HG02885 (cell line): ENCODE results near the gene HILPDA.
A peak's percentile ranks its signal among the peaks of the same experiment; 100 is the strongest.
"Not testable (repeated sequence)": the region's sequence is repeated elsewhere in the genome, so short reads cannot be mapped to it uniquely, and the experiment has no call there.

Experiments used
- ATAC-seq: cut with Tn5 transposase; IDR thresholded peaks from one replicate; pipeline ENCODE4 v1.9.1; 2021; ENCODE audit warnings: mild to moderate bottlenecking; ENCODE audit not compliant: unreplicated experiment, poor library complexity

HILPDA gene

DNA sequence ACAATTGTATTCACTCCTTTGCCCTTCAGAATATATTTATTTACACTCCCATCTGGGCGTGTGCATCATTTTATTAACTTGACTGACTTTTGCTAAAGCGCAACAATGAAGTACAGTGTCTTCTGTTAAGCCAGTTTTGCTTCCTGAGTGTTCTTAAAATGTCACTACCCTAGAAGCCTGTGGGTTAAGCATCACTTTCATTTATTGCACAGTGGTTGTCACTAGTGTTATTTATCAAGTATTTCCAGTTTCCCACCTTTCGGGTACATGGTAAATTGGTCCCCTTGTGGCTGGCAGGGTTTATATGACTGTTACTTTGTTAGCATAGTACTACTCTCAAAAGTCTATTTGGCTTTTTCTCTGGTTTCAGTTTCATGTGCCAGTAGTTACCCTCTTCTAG is 3.3 kb downstream of the HILPDA start:
- ATAC-seq = peak; percentile 12

DNA sequence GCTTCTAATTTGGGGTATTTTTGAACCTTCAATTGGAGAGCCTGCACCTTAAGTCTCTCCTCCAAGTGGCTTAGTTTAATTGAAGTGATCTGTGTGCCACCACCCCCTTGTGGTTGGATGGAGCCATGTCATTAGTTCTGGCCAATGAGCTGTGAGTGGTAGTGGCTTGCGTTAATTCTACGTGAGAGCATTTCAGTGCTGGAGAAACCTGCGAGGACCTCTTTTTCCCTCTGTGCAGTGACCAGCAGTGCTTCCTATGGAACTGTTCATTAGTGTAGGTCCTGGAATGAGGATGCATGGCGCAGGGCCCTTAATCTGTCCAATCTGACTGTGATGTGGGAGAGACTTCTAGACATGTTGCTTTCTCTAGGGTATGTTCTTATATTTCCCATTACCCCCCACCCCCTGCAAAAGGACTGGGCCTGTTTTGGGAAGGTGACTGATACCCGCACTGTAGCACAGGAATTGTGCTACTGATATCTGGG is 3.8 kb downstream of the HILPDA start:
- peak; percentile 33 for ATAC-seq

DNA sequence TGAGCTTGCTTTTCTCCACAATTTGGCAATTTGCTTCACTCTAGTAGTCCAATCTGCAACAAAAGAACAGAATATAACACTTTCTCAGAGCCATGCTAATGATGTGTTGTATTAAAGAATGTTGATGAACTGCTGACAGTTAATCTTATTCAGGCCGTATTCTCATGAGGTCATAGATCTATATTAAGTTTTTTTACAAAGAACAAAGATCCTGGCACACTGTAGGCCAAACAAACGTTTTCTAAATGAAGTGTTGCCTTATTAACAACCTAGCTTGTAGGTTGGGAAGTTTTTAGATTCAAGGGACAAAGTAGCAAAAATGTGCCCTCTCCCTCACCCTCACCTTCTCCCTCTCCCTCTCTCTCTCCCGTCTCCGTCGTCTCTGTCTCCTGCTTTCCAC is 6.8 kb downstream of the HILPDA start:
- ATAC-seq = no peak

DNA sequence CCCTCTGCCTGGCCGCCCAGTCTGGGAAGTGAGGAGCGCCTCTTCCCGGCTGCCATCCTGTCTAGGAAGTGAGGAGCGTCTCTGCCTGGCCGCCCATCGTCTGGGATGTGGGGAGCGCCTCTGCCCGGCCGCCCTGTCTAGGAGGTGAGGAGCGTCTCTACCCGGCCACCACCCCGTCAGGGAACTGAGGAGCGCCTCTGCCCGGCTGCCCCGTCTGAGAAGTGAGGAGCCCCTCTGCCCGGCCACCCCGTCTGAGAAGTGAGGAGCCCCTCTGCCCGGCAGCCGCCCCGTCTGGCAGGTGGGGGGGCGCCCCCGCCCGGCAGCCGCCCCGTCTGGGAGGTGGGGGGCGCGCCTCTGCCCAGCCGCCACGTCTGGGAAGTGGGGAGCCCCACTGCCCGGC is 7.7 kb downstream of the HILPDA start:
- ATAC-seq = not testable (repeated sequence)

DNA sequence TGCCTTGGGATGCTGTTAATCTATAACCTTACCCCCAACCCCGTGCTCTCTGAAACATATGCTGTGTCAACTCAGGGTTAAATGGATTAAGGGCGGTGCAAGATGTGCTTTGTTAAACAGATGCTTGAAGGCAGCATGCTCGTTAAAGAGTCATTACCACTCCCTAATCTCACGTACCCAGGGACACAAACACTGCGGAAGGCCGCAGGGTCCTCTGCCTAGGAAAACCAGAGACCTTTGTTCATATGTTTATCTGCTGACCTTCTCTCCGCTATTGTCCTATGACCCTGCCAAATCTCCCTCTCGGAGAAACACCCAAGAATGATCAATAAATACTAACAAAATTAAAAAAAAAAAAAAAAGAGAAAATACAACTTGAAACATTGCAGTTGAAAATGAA is 8.3 kb downstream of the HILPDA start:
- ATAC-seq = not testable (repeated sequence)

DNA sequence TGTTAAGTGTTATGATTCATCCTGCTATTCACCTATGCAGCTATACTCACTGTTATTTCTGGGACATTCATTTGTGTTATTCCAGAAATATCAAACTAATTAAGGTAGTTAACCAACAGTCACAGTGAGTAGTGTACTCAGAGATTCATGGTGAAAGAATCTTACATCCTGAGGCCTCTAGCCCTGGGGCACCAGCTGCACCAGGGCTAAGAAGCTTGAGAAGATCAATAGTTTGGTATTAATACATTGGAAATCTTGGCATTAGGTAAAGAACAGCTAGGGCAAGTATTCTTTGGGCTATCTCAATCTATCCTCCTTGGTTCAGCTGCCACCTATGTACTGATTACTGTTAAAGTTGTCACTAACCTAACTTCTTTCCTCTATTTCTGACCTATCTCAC is 11.2 kb downstream of the HILPDA start:
- ATAC-seq = not testable (repeated sequence)

DNA sequence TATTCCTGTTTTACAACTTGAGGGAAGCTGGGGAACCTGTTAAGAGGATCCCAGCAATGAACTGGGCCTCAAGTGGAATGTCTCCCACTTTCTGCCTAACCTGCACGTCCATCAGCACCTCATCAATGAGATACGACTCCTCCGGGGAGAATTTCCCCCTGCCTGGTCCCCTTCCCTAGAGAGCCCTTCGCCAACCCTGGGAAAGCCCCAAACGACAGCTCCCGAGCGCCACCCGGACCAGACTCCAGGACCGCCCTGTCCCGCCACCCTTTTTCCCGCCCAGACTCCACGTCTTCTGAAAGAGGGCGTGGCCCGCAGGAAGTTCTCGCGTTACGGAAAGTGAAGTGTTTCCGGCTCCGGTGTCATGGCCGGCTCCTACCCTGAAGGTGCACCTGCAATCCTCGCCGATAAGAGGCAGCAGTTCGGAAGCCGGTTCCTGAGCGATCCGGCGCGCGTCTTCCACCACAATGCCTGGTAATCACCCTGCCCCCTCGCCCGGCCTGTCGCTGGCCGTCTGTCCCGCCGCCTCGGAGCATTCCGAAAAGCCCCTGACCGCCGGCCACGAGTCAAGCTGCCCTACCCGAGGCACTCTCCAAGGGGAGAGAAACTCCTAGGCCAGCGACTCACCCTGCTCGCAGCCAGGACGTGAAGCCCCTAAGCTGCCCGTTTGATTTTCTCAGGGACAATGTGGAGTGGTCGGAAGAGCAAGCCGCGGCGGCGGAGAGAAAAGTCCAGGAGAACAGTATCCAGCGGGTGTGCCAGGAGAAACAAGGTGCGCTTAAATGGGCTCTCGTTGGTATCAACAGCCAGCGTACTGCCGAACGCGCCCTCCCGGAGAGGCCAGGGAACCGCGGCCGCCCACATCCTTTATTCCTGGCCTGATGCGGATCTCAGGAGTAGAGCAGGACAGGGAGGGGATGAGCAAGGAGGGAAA is 21.0 kb downstream of the HILPDA start, which contains the start of gene METTL2B:
Gene METTL2B (plus strand): TSS at position 347 of the 934 bp plus-strand sequence. CDS start 18 bp downstream, at position 365.
- peak; percentile 94 for ATAC-seq

DNA sequence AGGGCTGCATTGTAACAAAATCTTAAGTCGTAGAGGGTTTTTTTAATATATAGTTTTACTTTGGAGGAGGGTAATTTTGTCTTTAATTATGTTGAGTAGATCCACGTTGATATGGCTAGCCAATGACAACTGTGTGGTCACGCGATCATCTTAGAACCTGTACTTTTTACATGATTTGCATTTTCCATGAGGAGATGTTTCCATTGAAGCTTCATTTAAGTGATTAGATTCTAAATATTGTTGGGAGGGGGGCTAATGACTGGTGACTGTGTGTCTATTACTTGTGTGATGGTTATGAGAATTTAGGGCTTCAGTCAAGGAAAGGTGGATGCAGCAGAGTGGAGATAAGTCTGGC is 21.6 kb downstream of the HILPDA start:
- ATAC-seq = not testable (repeated sequence)

DNA sequence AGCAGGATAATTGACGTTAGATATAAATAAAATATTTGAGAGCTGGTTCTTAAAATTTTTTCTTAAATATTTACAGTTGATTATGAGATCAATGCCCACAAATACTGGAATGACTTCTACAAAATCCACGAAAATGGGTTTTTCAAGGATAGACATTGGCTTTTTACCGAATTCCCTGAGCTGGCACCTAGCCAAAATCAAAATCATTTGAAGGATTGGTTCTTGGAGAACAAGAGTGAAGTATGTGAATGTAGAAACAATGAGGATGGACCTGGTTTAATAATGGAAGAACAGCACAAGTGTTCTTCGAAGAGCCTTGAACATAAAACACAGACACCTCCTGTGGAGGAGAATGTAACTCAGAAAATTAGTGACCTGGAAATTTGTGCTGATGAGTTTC is 23.4 kb downstream of the HILPDA start:
- not testable (repeated sequence) for ATAC-seq

DNA sequence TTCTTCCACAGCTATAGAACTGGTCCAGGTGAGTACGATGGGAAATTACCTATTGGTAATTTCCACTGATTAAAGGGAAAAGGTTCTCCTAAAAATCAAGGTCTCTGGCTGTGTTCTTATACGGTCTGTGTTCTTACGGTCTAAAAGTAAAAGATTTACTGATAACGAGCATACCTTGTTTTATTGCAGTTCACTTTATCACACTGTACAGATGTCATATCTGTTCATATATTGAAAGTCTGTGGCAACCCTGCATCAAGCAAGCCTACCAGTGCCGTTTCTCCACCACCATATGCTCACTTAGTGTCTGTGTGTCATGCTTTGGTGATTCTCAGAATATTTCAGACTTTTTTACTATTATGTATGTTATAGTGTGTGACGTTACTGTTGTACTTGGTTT is 32.5 kb downstream of the HILPDA start:
- not testable (repeated sequence) for ATAC-seq

DNA sequence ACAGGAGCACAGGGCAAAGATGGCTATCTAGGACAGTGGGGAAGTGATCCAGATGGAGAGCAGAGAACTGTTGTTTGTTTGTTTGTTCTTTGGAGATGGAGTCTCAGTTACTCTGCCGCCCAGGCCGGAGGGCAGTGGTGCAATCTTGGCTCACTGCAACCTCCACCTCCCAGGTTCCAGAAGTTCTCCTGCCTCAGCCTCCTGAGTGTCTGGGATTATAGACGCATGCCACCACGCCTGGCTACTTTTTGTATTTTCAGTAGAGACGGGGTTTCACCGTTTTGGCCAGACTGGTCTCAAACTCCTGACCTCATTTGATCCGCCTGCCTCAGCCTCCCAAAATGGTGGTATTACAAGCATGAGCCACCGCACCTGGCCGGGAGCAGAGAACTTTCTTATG is 41.7 kb downstream of the HILPDA start:
- no peak for ATAC-seq

DNA sequence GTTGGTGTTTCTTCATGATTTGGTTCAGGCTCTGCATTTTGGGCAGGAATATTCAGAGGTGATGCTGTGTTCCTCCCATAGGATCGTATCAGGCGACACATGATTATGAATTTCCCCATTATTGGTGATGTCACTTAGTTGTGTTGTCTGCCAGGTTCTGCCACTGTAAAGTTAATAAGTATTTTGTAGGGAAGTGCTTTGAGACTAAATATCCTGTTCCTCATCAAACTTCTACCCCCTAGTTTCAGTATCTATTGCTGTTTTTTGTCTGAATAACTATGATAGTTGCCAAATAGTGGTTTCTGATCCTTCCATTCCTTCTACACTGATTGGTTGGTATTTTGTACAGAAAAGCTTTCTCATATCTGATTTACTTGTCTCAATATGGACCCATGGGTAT is 49.7 kb downstream of the HILPDA start:
- ATAC-seq = not testable (repeated sequence)

DNA sequence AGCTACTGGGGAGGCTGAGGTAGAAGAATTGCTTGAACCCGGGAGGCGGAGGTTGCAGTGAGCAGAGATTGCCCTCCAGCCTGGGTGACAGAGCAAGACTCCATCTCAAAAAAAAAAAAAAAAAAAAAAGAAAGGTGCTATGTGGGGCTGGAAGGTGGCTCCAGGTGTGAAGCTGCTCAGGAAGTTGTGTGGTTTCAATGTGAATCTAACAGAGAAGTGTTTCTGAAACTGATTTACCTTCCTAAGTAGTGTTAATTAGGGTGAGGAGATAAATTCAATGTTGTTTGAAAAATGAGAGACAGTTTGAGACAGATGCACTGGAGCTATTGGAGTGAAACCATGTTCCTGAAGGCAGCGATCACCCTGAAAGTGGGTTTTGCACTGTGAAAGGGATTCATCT is 51.1 kb downstream of the HILPDA start:
- peak; percentile 36 for ATAC-seq

DNA sequence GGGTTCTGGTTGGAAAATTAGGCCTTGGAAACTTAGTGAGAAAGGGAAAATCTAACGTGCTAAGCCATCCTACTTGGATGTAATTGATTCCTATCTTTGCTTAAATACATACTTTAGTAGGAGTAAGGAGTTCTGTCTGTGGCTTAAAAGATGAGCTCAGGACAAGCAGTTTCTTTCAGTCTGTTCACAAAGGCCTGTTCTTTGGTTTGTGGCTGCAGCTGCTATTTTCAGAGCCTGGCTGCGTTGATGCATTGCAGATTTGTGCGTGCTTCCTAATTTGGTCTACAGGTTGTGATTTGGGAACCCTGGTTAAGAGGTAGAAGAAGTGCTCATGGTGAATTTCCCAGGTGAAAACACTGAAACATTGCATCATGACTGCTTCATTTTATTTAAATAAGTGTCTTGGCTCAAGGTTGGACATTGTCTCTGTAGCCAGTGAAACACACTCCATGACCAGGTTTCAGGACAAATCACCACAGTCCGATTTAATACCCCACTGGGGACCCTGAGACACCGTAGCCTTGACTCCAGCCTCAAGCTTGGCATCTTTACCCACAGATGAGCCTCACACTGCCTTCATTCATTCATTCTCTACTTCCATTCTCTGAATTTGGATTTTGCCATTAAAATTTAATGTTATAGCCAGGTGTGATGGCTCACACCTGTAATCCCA is 51.8 kb downstream of the HILPDA start:
- peak; percentile 47 for ATAC-seq
